GM12873 (cell line): ENCODE measurements around the gene OR4E1.

Experiments used
- CTCF ChIP-seq: IDR thresholded peaks from 2 replicates; pipeline ENCODE4 v1.5.1; 2012; ENCODE audit warnings: low read depth, mild to moderate bottlenecking, moderate library complexity, low read length, control low read depth; ENCODE audit not compliant: insufficient read depth; ENCODE audit errors: missing control alignments

The OR4E1 gene

GRCh38 chr14:21703357-21704326 is 30.0 kb upstream of the OR4E1 start:
- no peak for TF ChIP-seq CTCF

GRCh38 chr14:21702316-21702715 is 28.7 kb upstream of the OR4E1 start:
- no peak for TF ChIP-seq CTCF

GRCh38 chr14:21699551-21699950 is 25.9 kb upstream of the OR4E1 start:
- TF ChIP-seq CTCF: no peak

- no peak for TF ChIP-seq CTCF
These were observed 20.8 kb upstream of the OR4E1 start for GRCh38 chr14:21694425-21694824.

- no peak for TF ChIP-seq CTCF
These were observed 12.8 kb upstream of the OR4E1 start for GRCh38 chr14:21686468-21686867.

GRCh38 chr14:21680072-21680471 is 6.5 kb upstream of the OR4E1 start:
- no peak for TF ChIP-seq CTCF

- TF ChIP-seq CTCF: no peak
These were observed 1.9 kb upstream of the OR4E1 start for GRCh38 chr14:21675566-21675965.
